HepG2 (cell line): ENCODE results near the gene NODAL.

Experiments
- CTCF ChIP-seq: sonication (generic); formaldehyde crosslinking; IDR thresholded peaks from 2 replicates; pipeline ENCODE4 v1.5.0; 2020; ENCODE audit warnings: mild to moderate bottlenecking, missing genetic modification reagents, moderate library complexity
- ELF1 ChIP-seq: sonication (generic); formaldehyde crosslinking; IDR thresholded peaks from 2 replicates; pipeline ENCODE4 v1.4.0; 2020; ENCODE audit warnings: missing genetic modification reagents
- EZH2 ChIP-seq: conservative IDR thresholded peaks from 2 replicates; pipeline ENCODE4 v1.6.1; 2012; ENCODE audit warnings: mild to moderate bottlenecking, low read depth, low read length, moderate library complexity
- GABPA ChIP-seq, 2 experiments: IDR thresholded peaks; 2 replicates each; pipeline ENCODE4 v1.6.1; 2011 to 2016; ENCODE audit warnings: low read depth in 2 of 2, low read length in 1 of 2, missing biosample characterization in 1 of 2, missing genetic modification characterization in 1 of 2
- HCFC1 ChIP-seq: fragments of 150-350 bp; IDR thresholded peaks from 2 replicates; pipeline ENCODE4 v1.6.1; 2014; ENCODE audit warnings: low read depth, low read length
- HMG20B ChIP-seq: conservative IDR thresholded peaks from 2 replicates; pipeline ENCODE4 v1.6.1; 2016; ENCODE audit warnings: missing genetic modification reagents, missing compliant biosample characterization
- MLX ChIP-seq: IDR thresholded peaks from 2 replicates; pipeline ENCODE4 v1.6.1; 2016
- MLXIP ChIP-seq: sonication (generic); formaldehyde crosslinking; IDR thresholded peaks from 2 replicates; pipeline ENCODE4 v1.9.0; 2021; ENCODE audit warnings: missing genetic modification reagents, borderline replicate concordance
- RBM22 ChIP-seq: fragments of 200-400 bp; formaldehyde crosslinking; optimal IDR thresholded peaks from 2 replicates; pipeline ENCODE3; 2017; ENCODE audit warnings: mild to moderate bottlenecking, low read length, moderate library complexity
- SRSF1 ChIP-seq: fragments of 200-400 bp; formaldehyde crosslinking; optimal IDR thresholded peaks from 2 replicates; pipeline ENCODE3; 2017; ENCODE audit warnings: mild to moderate bottlenecking, low read depth, low read length, moderate library complexity
- ZNF780A ChIP-seq: sonication (generic); formaldehyde crosslinking; IDR thresholded peaks from 2 replicates; pipeline ENCODE4 v1.8.0; 2022; ENCODE audit warnings: mild to moderate bottlenecking, missing genetic modification reagents, moderate library complexity

GRCh38 chr10:70461397-70462348 lies 20.2 kb upstream of the NODAL start:
- TF ChIP-seq RBM22 (no peak), EZH2 (no peak), CTCF (CRISPR knock-in tag) (peak; percentile 89), HMG20B (CRISPR knock-in tag) (no peak), MLX (CRISPR knock-in tag) (no peak), GABPA (IDR thresholded peaks at IDR 0.05; ENCODE audit: low read depth, low read length) (no peak), GABPA (CRISPR knock-in tag; IDR thresholded peaks at IDR 0.05; ENCODE audit: low read depth) (no peak), ELF1 (CRISPR knock-in tag) (no peak), ZNF780A (CRISPR knock-in tag) (no peak), SRSF1 (no peak), MLXIP (CRISPR knock-in tag) (no peak), HCFC1 (no peak)
